Measurements from ENCODE around the gene CYFIP2. TPM values are rescaled to one million over a fixed set of nuclear protein-coding genes. Genes with fewer than 3 reads are reported as not detected.

The CYFIP2 gene
- total RNA-seq, 1 experiment from 2014 or later = 74.7 TPM

GRCh38 chr5:157390133-157390532 is 124.2 kb downstream of the CYFIP2 start:
- H3K27ac Mint-ChIP-seq = no peak overlapping the region; a peak in 2 of 7 replicates

More at GRCh38 chr5:157390133-157390532, 124.2 kb downstream of the CYFIP2 start:
- no peak overlapping the region for H2BK20ac ChIP-seq (ENCODE audit: low read depth, low read length, poor library complexity, severe bottlenecking)
- H2BK120ac ChIP-seq (ENCODE audit: low read depth, low read length, poor library complexity, severe bottlenecking) = no peak overlapping the region
- no peak overlapping the region for H4K91ac ChIP-seq (ENCODE audit: insufficient read length, low read depth, low read length)
- no peak overlapping the region for H3K4me3 Mint-ChIP-seq
- no peak overlapping the region for H2BK12ac ChIP-seq (ENCODE audit: insufficient read length, low read depth, low read length)
- no peak overlapping the region for H3K27ac ChIP-seq (ENCODE audit: insufficient read length, low read depth, low read length)
- H3K9me3 ChIP-seq (ENCODE audit: control insufficient read depth, low read depth, low read length) = no peaks in the 10 kb centered on the region
- H3K56ac ChIP-seq (ENCODE audit: insufficient read length, low read depth, low read length) = no peak overlapping the region
- H3K4me2 ChIP-seq (ENCODE audit: insufficient read depth, insufficient read length, low read length) = no peak overlapping the region
- peaks cover 9 to 37% (median 22%) of the 10 kb centered on the region in 3 experiments; a peak in 6 of 7 replicates for H3K36me3 Mint-ChIP-seq (ENCODE audit: insufficient read depth in 1 of 3, low read depth in 3 of 3)
- no peaks in the 10 kb centered on the region for H3K27me3 Mint-ChIP-seq (ENCODE audit: low read depth)
- no peak overlapping the region for H3K18ac ChIP-seq (ENCODE audit: insufficient read length, low read depth, low read length)
- H4K8ac ChIP-seq (replicated peaks; ENCODE audit: insufficient read length, low read depth, low read length) = no peak overlapping the region
- no peak overlapping the region for H3K9ac ChIP-seq (ENCODE audit: extremely low read depth, insufficient read length, low read length)
- no peaks in the 10 kb centered on the region for H3K27me3 ChIP-seq (ENCODE audit: insufficient read depth, low read length)
- no peak overlapping the region for H3K14ac ChIP-seq (ENCODE audit: insufficient read depth, low read length)
- H3K79me2 ChIP-seq (ENCODE audit: insufficient read depth, low read length) = no peaks in the 10 kb centered on the region
- TF ChIP-seq, protein P1, sequence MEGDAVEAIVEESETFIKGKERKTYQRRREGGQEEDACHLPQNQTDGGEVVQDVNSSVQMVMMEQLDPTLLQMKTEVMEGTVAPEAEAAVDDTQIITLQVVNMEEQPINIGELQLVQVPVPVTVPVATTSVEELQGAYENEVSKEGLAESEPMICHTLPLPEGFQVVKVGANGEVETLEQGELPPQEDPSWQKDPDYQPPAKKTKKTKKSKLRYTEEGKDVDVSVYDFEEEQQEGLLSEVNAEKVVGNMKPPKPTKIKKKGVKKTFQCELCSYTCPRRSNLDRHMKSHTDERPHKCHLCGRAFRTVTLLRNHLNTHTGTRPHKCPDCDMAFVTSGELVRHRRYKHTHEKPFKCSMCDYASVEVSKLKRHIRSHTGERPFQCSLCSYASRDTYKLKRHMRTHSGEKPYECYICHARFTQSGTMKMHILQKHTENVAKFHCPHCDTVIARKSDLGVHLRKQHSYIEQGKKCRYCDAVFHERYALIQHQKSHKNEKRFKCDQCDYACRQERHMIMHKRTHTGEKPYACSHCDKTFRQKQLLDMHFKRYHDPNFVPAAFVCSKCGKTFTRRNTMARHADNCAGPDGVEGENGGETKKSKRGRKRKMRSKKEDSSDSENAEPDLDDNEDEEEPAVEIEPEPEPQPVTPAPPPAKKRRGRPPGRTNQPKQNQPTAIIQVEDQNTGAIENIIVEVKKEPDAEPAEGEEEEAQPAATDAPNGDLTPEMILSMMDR (conservative IDR thresholded peaks at IDR 0.05) = no peak
- no peak overlapping the region for H2AFZ ChIP-seq (ENCODE audit: low read length)
- no peak overlapping the region for H2AK5ac ChIP-seq (ENCODE audit: insufficient read length, low read length)
- H2BK5ac ChIP-seq (ENCODE audit: insufficient read length, low read length) = no peak overlapping the region
- H3K79me1 ChIP-seq (ENCODE audit: insufficient read depth, low read depth, low read length, poor library complexity, severe bottlenecking) = no peaks in the 10 kb centered on the region
- no peak overlapping the region for H3K4ac ChIP-seq (ENCODE audit: low read depth, low read length)
- no peak overlapping the region for H3K23ac ChIP-seq (ENCODE audit: insufficient read length, low read depth, low read length)
- no peak overlapping the region for H2BK15ac ChIP-seq (ENCODE audit: low read depth, low read length)
- H3K23me2 ChIP-seq (ENCODE audit: insufficient read length, low read depth, low read length, poor library complexity, severe bottlenecking) = no peaks in the 10 kb centered on the region
- whole genome bisulfite sequencing (ENCODE audit: extremely low coverage, insufficient read length, low lambda C conversion rate) = no CpG with 5 or more reads among the region's 5 CpGs
- no peak overlapping the region for H3T11ph ChIP-seq (ENCODE audit: low read length)
- H4K20me1 ChIP-seq (ENCODE audit: control insufficient read depth, insufficient read depth, insufficient read length) = no peaks in the 10 kb centered on the region
- H4K5ac ChIP-seq (ENCODE audit: insufficient read length, low read depth, low read length) = no peak overlapping the region
- H3K9me3 Mint-ChIP-seq = no peaks in the 10 kb centered on the region
- no peaks in the 10 kb centered on the region for H3K4me1 ChIP-seq (ENCODE audit: insufficient read depth, low read length)
- DNase-seq = no peak
- peaks cover 8% of the 10 kb centered on the region in 2 experiments for H3K4me1 Mint-ChIP-seq
